Lower leg skin (tissue), 3 donors: ENCODE data around the gene PMEL.

ENCODE experiments used
- CTCF ChIP-seq, 3 donors: fragments of 450-650 bp; IDR thresholded peaks; one replicate each; pipeline ENCODE4 v1.5.1; 2016; ENCODE audit warnings: antibody characterized with exemption in 3 of 3, mild to moderate bottlenecking in 3 of 3, moderate library complexity in 2 of 3
- POLR2A ChIP-seq, 2 donors: fragments of 450-650 bp; IDR thresholded peaks; one replicate each; pipeline ENCODE4 v1.6.1; 2016 to 2017; ENCODE audit warnings: antibody characterized with exemption in 2 of 2, mild to moderate bottlenecking in 1 of 2, moderate library complexity in 1 of 2

DNA sequence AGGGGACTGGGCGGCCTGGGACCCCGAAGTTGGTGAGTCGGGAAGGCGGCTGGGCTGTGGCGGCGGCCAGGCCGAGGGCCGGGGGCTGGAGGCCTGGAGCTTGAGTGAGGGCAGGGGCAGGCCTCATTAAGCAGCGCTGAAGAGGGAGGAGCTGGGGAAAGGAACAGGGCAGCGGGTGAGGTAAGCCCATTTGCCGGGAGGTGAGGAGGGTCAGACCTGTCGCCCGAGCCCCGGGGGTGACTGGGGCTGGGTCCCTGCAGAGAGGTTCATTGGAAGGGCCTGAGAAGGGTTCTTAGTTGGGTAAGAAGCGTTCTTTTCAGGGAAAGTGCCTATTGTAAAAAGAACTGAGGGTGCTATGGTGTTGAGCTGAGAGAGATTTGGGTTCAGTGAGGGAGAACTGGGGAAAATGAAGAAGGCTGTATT, 8.5 kb upstream of the PMEL start:
- TF ChIP-seq CTCF (IDR thresholded peaks at IDR 0.05) = no peak
- TF ChIP-seq POLR2A (IDR thresholded peaks at IDR 0.05) = no peak
